Subcutaneous adipose tissue (tissue), 4 donors: ENCODE measurements around the gene ARHGEF10L. TPM values are rescaled to one million over a fixed set of nuclear protein-coding genes. Genes with fewer than 3 reads are reported as not detected.

Experiments used
- CTCF ChIP-seq: fragments of 450-650 bp; IDR thresholded peaks from one replicate; pipeline ENCODE4 v1.5.1; 2016; ENCODE audit warnings: low read depth, mild to moderate bottlenecking, control low read depth, antibody characterized with exemption, moderate library complexity
- total RNA-seq, 4 donors: library from RNA; depleted of rRNA; stranded (reverse); fragments of >200 nt; gene quantifications; one replicate each; pipeline ENCODE4 v1.1.0, GENCODE V29; 2016

The ARHGEF10L gene
- total RNA-seq, 4 donors from 2014 or later = 19.1 to 54.6 (median 41.7) TPM

DNA sequence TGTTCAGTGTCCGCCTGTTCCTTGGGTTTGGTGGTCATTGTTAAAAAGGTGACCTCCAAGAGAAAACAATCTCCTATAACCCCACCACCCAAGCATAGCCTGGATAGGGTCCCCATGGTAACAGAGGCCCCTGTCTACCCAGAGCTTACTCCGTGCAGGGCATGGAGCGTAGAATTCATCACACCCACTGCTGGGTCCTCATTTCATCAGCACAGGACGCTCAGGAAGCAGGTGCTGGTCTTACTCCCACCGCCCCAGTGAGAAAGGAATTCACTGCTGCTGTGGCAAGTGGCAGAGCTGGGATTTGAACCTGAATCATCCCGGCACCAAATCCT lies 37.0 kb downstream of the ARHGEF10L start:
- no peak for TF ChIP-seq CTCF

- no peak for TF ChIP-seq CTCF
Measured at GRCh38 chr1:17577907-17578297, 38.4 kb downstream of the ARHGEF10L start.

GRCh38 chr1:17579951-17580939 lies 40.7 kb downstream of the ARHGEF10L start:
- TF ChIP-seq CTCF = no peak

DNA sequence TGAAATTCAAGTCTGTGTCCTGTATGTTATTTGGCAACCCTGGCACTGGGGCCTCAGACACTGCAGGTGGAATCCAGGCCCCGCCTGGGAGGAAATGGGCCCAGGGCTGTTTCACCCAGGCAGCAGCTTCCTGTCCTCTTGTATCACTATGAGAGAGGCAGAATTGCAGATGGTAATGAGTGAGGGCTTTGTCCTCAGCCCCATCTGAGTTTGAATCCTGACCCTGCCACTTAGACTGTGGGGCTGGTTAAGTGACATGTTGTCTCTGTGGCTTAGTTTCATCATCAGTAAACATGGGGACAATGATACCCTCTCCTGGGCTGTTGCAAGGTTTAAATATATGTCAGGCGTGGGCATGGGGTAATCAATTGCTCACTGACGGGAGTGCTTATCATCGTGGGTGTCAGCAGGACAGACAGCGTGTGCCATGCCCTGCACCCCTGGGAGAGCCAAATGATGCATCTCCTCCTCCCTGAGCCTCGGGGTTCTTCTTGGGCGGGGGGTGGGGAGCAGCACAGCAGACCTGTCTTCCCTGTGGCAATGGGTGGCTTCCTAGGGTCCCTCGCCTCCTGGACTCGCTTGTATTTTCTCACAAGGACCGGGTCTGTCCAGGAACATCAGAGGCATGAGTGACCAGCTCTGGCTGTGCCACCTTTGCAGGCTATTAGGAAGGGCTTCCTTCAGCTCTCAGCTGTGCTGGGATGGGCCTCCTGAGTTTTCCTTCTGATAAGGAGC lies 42.1 kb downstream of the ARHGEF10L start:
- TF ChIP-seq CTCF = no peak

- no peak for TF ChIP-seq CTCF
Measured at GRCh38 chr1:17582124-17582774, 42.8 kb downstream of the ARHGEF10L start.

DNA sequence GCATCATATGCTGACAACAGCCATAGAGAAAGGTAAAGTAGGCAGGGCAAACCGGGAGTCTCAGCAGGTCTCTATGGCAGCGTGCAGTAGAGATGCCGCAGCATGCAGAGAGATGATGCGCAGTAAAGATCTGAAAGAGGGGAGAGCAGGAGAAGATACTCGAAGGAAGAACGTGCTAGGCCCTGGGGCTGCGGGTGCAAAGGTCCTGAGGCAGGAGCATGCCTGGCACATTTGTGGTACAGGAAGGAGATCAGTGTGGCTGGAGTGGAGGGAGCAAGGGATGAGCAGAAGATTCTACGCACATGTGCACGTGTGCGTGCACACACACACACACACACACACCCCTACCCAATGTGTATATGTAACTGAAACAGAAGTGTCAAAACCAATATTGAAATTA lies 45.0 kb downstream of the ARHGEF10L start:
- TF ChIP-seq CTCF = no peak
